GM21717 (cell line): Measurements from ENCODE around the gene CMPK1.

Experiments used
- ATAC-seq: cut with Tn5 transposase; IDR thresholded peaks from one replicate; pipeline ENCODE4 v1.9.1; 2021; ENCODE audit warnings: mild to moderate bottlenecking, moderate library complexity; ENCODE audit not compliant: unreplicated experiment

CMPK1 gene

GRCh38 chr1:47393141-47393540, 59.6 kb downstream of the CMPK1 start:
- ATAC-seq = no peak

DNA sequence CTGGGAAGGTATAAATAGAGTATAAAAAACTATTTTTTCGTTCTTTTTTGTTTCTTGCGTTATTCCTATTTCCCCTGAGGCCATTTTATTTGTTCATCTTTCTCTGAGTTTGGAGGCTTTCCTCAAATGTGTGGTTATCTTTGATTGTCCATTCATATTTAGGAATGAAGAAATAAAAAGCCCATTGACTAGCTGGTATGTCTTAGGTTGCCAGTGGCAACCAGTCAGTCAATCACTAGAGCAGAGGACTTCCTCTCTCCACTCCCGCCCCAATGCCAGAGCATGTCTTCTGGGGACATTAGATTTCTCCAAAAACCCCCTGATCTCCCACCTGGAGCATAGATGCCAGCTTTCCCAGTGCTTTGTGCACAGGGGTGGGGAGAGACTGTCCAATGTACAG, 61.8 kb downstream of the CMPK1 start:
- no peak for ATAC-seq

DNA sequence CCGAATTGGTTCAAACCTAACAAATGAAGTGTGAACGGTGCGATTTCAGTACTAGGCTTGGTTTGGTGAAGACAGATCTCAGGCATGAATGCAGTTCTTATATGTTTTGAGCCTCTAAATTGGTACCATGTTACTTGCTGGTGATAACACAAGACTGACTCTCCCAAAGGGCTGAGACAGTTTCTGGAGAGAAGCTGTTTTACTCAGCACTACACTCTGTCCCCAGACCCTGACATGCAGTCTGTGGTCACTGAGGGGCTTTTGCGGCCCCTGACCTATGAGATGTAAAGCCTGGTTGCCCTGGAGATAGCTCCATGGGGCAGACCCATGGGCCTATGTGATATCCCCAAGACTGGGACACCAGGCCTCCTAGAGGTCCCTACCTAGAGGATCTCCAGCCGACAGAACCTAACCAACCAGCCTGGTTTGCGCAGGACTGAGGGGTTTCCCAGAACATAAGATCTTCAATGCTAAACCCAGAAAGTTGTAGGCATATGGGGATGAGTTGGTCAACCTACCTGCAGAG, 63.1 kb downstream of the CMPK1 start:
- ATAC-seq = no peak

GRCh38 chr1:47399138-47399845, 65.7 kb downstream of the CMPK1 start:
- ATAC-seq = no peak

GRCh38 chr1:47399846-47400155, 66.2 kb downstream of the CMPK1 start:
- ATAC-seq = no peak

DNA sequence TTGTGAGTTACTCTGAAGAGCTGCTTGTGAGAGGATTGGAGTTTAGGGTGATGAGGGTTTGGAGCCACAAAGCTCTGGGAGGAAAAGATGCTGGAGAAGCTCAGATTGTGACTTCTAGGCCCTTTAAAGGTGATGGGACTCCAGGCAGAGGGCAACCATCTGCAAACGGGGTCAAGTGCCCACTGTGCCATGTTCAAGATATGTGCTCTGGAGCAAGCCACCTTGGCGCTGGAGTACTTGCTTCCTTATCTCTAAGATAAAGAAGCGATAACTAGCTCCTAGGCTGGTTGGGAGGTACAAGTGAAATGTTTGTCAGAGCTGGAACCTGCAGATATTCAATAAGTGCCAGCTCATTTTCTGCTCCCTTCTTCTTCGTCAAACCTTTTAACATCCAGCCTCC, 68.2 kb downstream of the CMPK1 start:
- ATAC-seq = no peak

- ATAC-seq = no peak
Observed at GRCh38 chr1:47402591-47402990, 69.0 kb downstream of the CMPK1 start.

DNA sequence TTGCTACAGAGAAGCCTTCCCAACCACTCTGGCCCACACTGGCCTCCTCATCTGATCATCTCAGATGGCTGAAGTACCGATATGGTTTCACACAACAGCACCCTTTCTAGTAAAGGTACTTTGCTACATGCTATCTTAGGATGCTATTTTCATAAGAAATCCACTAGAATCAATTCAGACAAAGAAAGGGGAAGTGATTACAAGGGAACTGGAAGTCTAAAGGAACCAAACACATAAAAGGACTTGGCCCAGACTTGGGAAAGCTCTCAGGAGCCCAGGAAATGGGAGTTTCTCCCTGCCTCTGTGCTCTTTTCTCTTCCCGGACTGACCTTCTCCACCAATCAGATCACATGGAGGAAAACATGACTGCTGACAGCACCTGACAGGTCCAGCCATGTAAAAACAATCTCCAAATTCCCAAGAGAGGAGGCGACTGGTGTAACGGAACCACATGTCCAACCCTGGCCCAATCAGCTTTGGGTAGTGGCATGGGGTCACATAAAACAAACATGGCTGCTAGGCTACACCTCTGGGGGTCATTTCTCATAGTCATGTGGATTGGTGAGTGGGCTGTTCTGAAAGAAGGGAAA, 69.8 kb downstream of the CMPK1 start:
- no peak for ATAC-seq

DNA sequence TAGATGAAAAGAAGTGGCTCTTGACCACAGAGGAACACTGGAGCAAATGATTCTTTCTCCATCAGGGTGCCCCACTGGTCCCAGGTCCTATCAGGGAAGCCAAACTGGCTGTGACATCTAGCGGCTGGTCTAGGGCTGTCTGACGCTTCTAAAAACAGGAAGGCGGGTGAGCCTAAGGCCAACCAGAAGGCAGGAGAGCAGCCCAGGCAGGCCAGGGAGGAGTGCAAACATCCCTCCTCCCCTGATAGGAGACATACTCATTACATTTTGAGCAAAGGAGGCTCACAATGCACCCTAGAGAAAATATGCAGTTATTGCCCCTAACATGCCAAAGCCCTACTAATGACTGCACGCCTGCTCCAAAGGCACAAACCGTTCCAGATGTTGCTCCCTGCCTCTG, 72.1 kb downstream of the CMPK1 start:
- no peak for ATAC-seq

DNA sequence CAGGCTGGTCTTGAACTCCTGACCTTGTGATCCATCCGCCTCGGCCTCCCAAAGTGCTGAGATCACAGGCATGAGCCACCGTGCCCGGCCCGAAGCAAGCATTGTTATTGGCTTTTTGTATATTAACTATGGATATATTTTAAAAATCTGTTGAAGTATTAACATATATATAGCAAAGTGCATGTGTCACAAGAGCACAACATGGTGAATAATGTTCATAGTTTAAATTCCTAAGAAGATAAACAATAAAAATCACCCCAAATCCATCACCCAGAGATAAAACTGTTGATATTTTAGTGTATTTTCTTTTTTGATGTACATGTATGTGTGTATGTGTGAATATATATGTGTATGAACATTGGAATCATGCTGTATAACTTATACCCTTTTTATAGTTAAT, 73.4 kb downstream of the CMPK1 start:
- no peak for ATAC-seq

GRCh38 chr1:47407481-47407880, 73.9 kb downstream of the CMPK1 start:
- ATAC-seq = no peak

GRCh38 chr1:47409311-47410067, 75.9 kb downstream of the CMPK1 start:
- ATAC-seq = no peak

DNA sequence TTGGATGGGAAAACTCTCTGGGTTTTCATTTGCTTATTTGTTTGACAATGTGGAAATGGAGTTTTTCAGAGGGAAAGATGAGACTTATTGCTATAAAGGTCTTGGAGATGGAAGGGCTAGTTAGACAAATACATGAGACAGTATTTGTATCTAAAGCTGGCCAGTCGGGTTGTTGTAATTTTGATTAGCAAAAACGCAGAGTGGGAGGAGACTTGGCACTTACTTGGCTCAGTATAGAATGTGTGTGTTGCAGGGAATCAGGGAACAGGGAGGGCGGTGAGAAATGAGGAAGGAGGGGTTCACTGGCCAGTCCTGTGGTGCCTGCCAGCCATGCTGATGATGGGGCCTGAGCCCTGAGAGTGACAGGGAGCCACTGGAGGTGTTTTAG, 76.5 kb downstream of the CMPK1 start:
- no peak for ATAC-seq

GRCh38 chr1:47411436-47411835, 77.8 kb downstream of the CMPK1 start:
- no peak for ATAC-seq

GRCh38 chr1:47412437-47412836, 78.8 kb downstream of the CMPK1 start:
- no peak for ATAC-seq

DNA sequence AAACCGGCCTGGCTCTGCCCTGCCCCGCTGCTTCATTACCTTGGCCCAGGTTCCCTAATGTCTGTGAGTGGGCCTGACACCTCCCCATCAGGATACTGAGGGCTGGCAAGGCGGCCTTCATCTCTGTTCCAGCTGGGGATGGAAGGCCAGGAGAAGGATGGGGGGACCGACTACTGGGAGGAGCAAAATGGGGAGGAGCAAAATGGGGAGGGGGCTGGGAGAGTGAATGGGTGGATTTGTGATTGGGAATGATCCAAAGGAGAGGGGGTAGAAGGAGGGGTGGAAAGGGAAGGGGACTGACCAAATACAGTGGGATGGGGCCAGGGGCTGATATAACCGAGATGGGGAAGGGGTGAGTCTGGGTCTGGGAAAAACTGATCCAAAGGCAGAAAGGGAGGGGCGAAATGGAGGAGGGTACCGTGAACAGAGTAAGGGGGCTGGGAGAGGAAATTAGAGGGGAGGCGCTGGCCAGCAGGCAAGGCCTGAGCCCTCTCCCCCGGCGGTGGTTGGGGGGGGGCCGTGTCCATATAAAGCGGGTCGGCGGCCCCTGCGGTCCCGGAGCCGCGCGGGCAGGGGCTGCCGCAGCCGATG, 82.2 kb downstream of the CMPK1 start, which contains the start of gene FOXE3:
Gene FOXE3, plus strand, starts transcription at position 558 of the 591 bp plus-strand sequence. Its CDS starts 31 bp downstream, at position 589.
- ATAC-seq = no peak

DNA sequence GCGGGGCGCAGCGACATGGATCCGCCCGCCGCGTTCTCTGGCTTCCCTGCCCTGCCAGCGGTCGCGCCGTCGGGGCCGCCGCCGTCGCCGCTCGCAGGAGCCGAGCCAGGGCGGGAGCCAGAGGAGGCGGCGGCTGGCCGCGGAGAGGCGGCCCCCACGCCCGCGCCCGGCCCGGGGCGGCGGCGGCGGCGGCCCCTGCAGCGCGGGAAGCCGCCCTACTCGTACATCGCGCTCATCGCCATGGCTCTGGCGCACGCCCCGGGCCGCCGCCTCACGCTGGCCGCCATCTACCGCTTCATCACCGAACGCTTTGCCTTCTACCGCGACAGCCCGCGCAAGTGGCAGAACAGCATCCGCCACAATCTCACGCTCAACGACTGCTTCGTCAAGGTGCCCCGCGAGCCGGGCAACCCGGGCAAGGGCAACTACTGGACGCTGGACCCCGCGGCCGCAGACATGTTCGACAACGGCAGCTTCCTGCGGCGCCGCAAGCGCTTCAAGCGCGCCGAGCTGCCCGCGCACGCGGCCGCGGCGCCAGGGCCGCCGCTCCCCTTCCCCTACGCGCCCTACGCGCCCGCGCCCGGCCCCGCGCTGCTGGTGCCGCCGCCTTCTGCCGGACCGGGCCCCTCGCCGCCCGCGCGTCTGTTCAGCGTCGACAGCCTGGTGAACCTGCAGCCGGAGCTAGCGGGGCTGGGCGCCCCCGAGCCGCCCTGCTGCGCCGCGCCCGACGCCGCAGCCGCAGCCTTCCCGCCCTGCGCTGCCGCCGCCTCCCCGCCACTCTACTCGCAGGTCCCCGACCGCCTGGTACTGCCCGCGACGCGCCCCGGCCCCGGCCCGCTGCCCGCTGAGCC, 83.0 kb downstream of the CMPK1 start:
- ATAC-seq = no peak

DNA sequence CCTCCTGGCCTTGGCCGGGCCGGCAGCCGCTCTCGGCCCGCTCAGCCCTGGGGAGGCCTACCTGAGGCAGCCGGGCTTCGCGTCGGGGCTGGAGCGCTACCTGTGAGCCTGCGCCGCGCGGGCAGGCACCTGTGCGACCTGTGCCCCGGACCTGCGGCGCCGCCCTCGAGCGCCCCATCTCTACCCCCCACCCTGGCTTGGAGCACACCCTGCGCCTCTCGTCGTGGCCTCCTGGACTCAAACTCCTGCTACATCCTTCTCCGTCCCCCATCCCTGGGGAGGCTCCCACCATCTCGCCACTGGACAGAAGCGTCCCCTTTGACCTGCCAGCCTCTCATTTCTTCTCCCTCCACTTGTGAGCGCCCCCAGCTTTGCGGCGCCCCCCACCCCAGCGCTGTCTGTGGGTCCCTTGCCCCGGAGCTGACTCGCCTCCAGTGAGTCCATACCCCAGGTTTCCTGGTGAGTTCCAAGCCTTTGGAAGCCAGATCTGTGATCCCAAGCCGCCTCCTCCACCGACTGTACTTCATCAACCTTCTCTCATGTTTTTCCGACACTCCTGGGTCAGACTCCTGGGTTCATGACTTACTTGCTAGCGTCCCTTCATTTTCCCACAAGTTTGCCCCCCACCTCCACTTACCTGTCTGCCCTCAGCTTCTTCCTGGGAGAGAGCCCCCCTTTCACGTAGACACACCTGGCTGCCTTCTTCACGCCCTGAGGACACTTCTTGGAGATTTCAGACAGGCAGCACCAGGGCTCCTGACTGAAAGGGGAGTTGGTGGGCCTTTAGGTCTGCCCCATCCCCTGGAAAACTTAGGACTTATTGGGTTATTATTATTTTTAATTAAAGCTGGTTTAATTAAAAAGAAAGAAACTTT, 83.8 kb downstream of the CMPK1 start:
- no peak for ATAC-seq

- no peak for ATAC-seq
Observed at GRCh38 chr1:47418122-47418521, 84.5 kb downstream of the CMPK1 start.
